Astrocyte (in vitro differentiated cells and primary cell): ENCODE results near the gene SLC45A1. TPM values are rescaled to one million over a fixed set of nuclear protein-coding genes. Genes with fewer than 3 reads are reported as not detected.

ENCODE experiments used
- DNase-seq: peaks from one replicate; pipeline ENCODE4 v3.0.0-alpha.2; 2010; ENCODE audit warnings: low read depth
- FAIRE-seq: peaks from 2 replicates; lab custom pipeline; 2011; peaks lifted over from hg19 to GRCh38; lab: Jason Lieb, UNC
- H2AFZ ChIP-seq: 2 replicates; pipeline ENCODE4 v1.6.0; 2012; ENCODE audit warnings: low read depth, low read length, inconsistent platforms
- H3K27ac ChIP-seq: 2 replicates; pipeline ENCODE4 v1.5.1; 2011; ENCODE audit warnings: low read depth, low read length, inconsistent platforms
- H3K27me3 ChIP-seq: 2 replicates; pipeline ENCODE4 v1.6.0; 2011; ENCODE audit warnings: low read length, inconsistent platforms; ENCODE audit not compliant: insufficient read depth
- H3K36me3 ChIP-seq: 2 replicates; pipeline ENCODE4 v1.5.1; 2011; ENCODE audit warnings: low read length, inconsistent platforms; ENCODE audit not compliant: insufficient read depth
- H3K4me1 ChIP-seq: 2 replicates; pipeline ENCODE4 v1.5.1; 2011; ENCODE audit warnings: low read length, inconsistent platforms; ENCODE audit not compliant: insufficient read depth
- H3K4me2 ChIP-seq: 2 replicates; pipeline ENCODE4 v1.6.0; 2012; ENCODE audit warnings: low read length, inconsistent platforms
- H3K4me3 ChIP-seq: 2 replicates; pipeline ENCODE4 v1.5.1; 2011; ENCODE audit warnings: low read depth, mild to moderate bottlenecking, low read length, inconsistent platforms; ENCODE audit not compliant: insufficient read depth
- H3K79me2 ChIP-seq: 2 replicates; pipeline ENCODE4 v1.6.0; 2012; ENCODE audit warnings: mild to moderate bottlenecking, low read length, inconsistent platforms; ENCODE audit not compliant: insufficient read depth
- H3K9ac ChIP-seq: 2 replicates; pipeline ENCODE4 v1.6.0; 2012; ENCODE audit warnings: mild to moderate bottlenecking, low read length, inconsistent platforms
- H3K9me3 ChIP-seq: 2 replicates; pipeline ENCODE4 v1.5.1; 2012; ENCODE audit warnings: low read depth, mild to moderate bottlenecking, low read length, inconsistent platforms; ENCODE audit not compliant: insufficient read depth
- H4K20me1 ChIP-seq: 2 replicates; pipeline ENCODE4 v1.6.0; 2012; ENCODE audit warnings: low read length, inconsistent platforms; ENCODE audit not compliant: insufficient read depth
- H3K27ac Mint-ChIP-seq: one replicate; pipeline ENCODE4 v1.8.0; 2021; ENCODE audit warnings: mild to moderate bottlenecking, mixed read lengths; ENCODE audit not compliant: unreplicated experiment
- H3K27me3 Mint-ChIP-seq: one replicate; pipeline ENCODE4 v1.8.0; 2021; ENCODE audit warnings: low read depth, mixed read lengths; ENCODE audit not compliant: unreplicated experiment
- H3K36me3 Mint-ChIP-seq: one replicate; pipeline ENCODE4 v1.8.0; 2021; ENCODE audit warnings: low read depth, mixed read lengths; ENCODE audit not compliant: unreplicated experiment
- H3K4me1 Mint-ChIP-seq: one replicate; pipeline ENCODE4 v1.8.0; 2021; ENCODE audit warnings: low read depth, mixed read lengths; ENCODE audit not compliant: unreplicated experiment
- H3K4me3 Mint-ChIP-seq: one replicate; pipeline ENCODE4 v1.8.0; 2021; ENCODE audit warnings: mild to moderate bottlenecking, moderate library complexity, mixed read lengths; ENCODE audit not compliant: unreplicated experiment
- H3K9me3 Mint-ChIP-seq: one replicate; pipeline ENCODE4 v1.8.0; 2021; ENCODE audit warnings: mild to moderate bottlenecking, mixed read lengths; ENCODE audit not compliant: unreplicated experiment
- EZH2 ChIP-seq: IDR thresholded peaks from 2 replicates; pipeline ENCODE4 v1.6.1; 2012; ENCODE audit warnings: mild to moderate bottlenecking, low read length, inconsistent platforms; ENCODE audit not compliant: insufficient read depth
- total RNA-seq: library from RNA; stranded (reverse); gene quantifications from 2 replicates; pipeline ENCODE4 v1.2.1, GENCODE V29; 2021
- TF ChIP-seq, protein P1 (sequence below): IDR thresholded peaks from 2 replicates; pipeline ENCODE4 v1.5.1; 2011; ENCODE audit warnings: low read depth, mild to moderate bottlenecking, inconsistent platforms, low read length, moderate library complexity; ENCODE audit not compliant: insufficient read depth

The SLC45A1 gene
- total RNA-seq, 1 donor from 2014 or later: 0.95 TPM

- H3K27me3 Mint-ChIP-seq: no peaks in the 10 kb centered on the region
- H3K27ac Mint-ChIP-seq: no peak overlapping the region
- H3K36me3 ChIP-seq: no peaks in the 10 kb centered on the region
- peaks cover 14% of the 10 kb centered on the region for H3K4me1 ChIP-seq
- H3K9me3 ChIP-seq: peaks cover 3% of the 10 kb centered on the region
- no peak overlapping the region for H3K4me3 Mint-ChIP-seq
- no peaks in the 10 kb centered on the region for H3K36me3 Mint-ChIP-seq
- no peak overlapping the region for H3K4me2 ChIP-seq
- H3K27ac ChIP-seq: no peak overlapping the region
- H3K4me3 ChIP-seq: no peak overlapping the region
- DNase-seq: no peak
- peaks cover 16% of the 10 kb centered on the region for H3K4me1 Mint-ChIP-seq
- no peaks in the 10 kb centered on the region for H4K20me1 ChIP-seq
- no peak overlapping the region for H3K9ac ChIP-seq
- no peak for TF ChIP-seq EZH2
- TF ChIP-seq, protein P1, sequence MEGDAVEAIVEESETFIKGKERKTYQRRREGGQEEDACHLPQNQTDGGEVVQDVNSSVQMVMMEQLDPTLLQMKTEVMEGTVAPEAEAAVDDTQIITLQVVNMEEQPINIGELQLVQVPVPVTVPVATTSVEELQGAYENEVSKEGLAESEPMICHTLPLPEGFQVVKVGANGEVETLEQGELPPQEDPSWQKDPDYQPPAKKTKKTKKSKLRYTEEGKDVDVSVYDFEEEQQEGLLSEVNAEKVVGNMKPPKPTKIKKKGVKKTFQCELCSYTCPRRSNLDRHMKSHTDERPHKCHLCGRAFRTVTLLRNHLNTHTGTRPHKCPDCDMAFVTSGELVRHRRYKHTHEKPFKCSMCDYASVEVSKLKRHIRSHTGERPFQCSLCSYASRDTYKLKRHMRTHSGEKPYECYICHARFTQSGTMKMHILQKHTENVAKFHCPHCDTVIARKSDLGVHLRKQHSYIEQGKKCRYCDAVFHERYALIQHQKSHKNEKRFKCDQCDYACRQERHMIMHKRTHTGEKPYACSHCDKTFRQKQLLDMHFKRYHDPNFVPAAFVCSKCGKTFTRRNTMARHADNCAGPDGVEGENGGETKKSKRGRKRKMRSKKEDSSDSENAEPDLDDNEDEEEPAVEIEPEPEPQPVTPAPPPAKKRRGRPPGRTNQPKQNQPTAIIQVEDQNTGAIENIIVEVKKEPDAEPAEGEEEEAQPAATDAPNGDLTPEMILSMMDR: no peak
- no peak for FAIRE-seq
- H3K27me3 ChIP-seq: peaks cover 4% of the 10 kb centered on the region
- no peaks in the 10 kb centered on the region for H3K9me3 Mint-ChIP-seq
- no peaks in the 10 kb centered on the region for H3K79me2 ChIP-seq
- H2AFZ ChIP-seq: no peak overlapping the region
Measured at GRCh38 chr1:8345621-8346415, 27.9 kb downstream of the SLC45A1 start.

- no peaks in the 10 kb centered on the region for H3K79me2 ChIP-seq
- H3K9me3 Mint-ChIP-seq: no peaks in the 10 kb centered on the region
Measured at GRCh38 chr1:8347635-8348034, 29.7 kb downstream of the SLC45A1 start.

More at GRCh38 chr1:8347635-8348034, 29.7 kb downstream of the SLC45A1 start:
- H2AFZ ChIP-seq: no peak overlapping the region
- DNase-seq (no peak), FAIRE-seq (no peak)
- peaks cover 16% of the 10 kb centered on the region for H3K4me1 Mint-ChIP-seq
- no peak overlapping the region for H3K9ac ChIP-seq
- H4K20me1 ChIP-seq: peaks cover 10% of the 10 kb centered on the region
- H3K27me3 ChIP-seq: peaks cover 4% of the 10 kb centered on the region
- no peak overlapping the region for H3K27ac ChIP-seq
- H3K36me3 Mint-ChIP-seq: peaks cover 4% of the 10 kb centered on the region
- H3K4me3 ChIP-seq: no peak overlapping the region
- H3K27me3 Mint-ChIP-seq: no peaks in the 10 kb centered on the region
- no peaks in the 10 kb centered on the region for H3K36me3 ChIP-seq
- no peak overlapping the region for H3K4me3 Mint-ChIP-seq
- peaks cover 14% of the 10 kb centered on the region for H3K4me1 ChIP-seq
- peaks cover 3% of the 10 kb centered on the region for H3K9me3 ChIP-seq
- H3K27ac Mint-ChIP-seq: no peak overlapping the region
- no peak overlapping the region for H3K4me2 ChIP-seq
- TF ChIP-seq, protein P1: no peak
- TF ChIP-seq EZH2: no peak
